ENCODE data around the gene XXYLT1. TPM values are rescaled to one million over a fixed set of nuclear protein-coding genes. Genes with fewer than 3 reads are reported as not detected.

The XXYLT1 gene
- total RNA-seq, 1 experiment from 2014 or later, result 53.9 TPM

GRCh38 chr3:195028877-195029606 is 241.9 kb downstream of the XXYLT1 start:
- H3K27ac ChIP-seq (ENCODE audit: low read depth, low read length, poor library complexity, severe bottlenecking), result no peak overlapping the region
- TF ChIP-seq EZH2 (IDR thresholded peaks at IDR 0.05; ENCODE audit: borderline replicate concordance, low read depth, low read length, poor library complexity, severe bottlenecking) (no peak), CTCF (conservative IDR thresholded peaks at IDR 0.05; ENCODE audit: low read depth, low read length) (no peak)
- H3K27me3 ChIP-seq (replicated peaks; ENCODE audit: insufficient read depth, low read depth, low read length, poor library complexity), result no peaks in the 10 kb centered on the region
- H3K9me3 ChIP-seq (ENCODE audit: low read depth, low read length, poor library complexity, severe bottlenecking), result no peaks in the 10 kb centered on the region
- intact Hi-C loops (cut with micrococcal nuclease; ENCODE audit: unreplicated experiment), result no loop called here
- no peak overlapping the region for H3K4me3 ChIP-seq (ENCODE audit: low read depth, low read length, poor library complexity, severe bottlenecking)
- peaks cover 17% of the 10 kb centered on the region for H3K4me1 ChIP-seq (ENCODE audit: insufficient read depth, low read length, poor library complexity, severe bottlenecking)
- H3K36me3 ChIP-seq (ENCODE audit: insufficient read depth, low read length, poor library complexity, severe bottlenecking), result no peaks in the 10 kb centered on the region
- ChIA-PET POLR2A (ENCODE audit: low non-redundant PET) (no interaction called here), CTCF (no interaction called here)
- no TSS peak for BruUV-seq (replicated peaks)
- no peak for DNase-seq (ENCODE audit: low spot score)

GRCh38 chr3:195025884-195026200 is 245.1 kb downstream of the XXYLT1 start:
- DNase-seq (ENCODE audit: low spot score), result no peak
- Histone ChIP-seq H3K27me3 (replicated peaks; ENCODE audit: insufficient read depth, low read depth, low read length, poor library complexity) (no peaks in the 10 kb centered on the region), H3K4me1 (ENCODE audit: insufficient read depth, low read length, poor library complexity, severe bottlenecking) (peaks cover 9% of the 10 kb centered on the region), H3K4me3 (ENCODE audit: low read depth, low read length, poor library complexity, severe bottlenecking) (no peak overlapping the region), H3K9me3 (ENCODE audit: low read depth, low read length, poor library complexity, severe bottlenecking) (no peaks in the 10 kb centered on the region), H3K36me3 (ENCODE audit: insufficient read depth, low read length, poor library complexity, severe bottlenecking) (no peaks in the 10 kb centered on the region), H3K27ac (ENCODE audit: low read depth, low read length, poor library complexity, severe bottlenecking) (no peak overlapping the region)
- ChIA-PET CTCF (no interaction called here), POLR2A (ENCODE audit: low non-redundant PET) (no interaction called here)
- intact Hi-C loops (cut with micrococcal nuclease; ENCODE audit: unreplicated experiment), result no loop called here
- BruUV-seq (replicated peaks), result no TSS peak
- TF ChIP-seq EZH2 (IDR thresholded peaks at IDR 0.05; ENCODE audit: borderline replicate concordance, low read depth, low read length, poor library complexity, severe bottlenecking) (no peak), CTCF (conservative IDR thresholded peaks at IDR 0.05; ENCODE audit: low read depth, low read length) (no peak)

GRCh38 chr3:195025056-195025883 is 245.7 kb downstream of the XXYLT1 start:
- POLR2A ChIA-PET (ENCODE audit: low non-redundant PET), result no interaction called here
- Histone ChIP-seq H3K4me1 (ENCODE audit: insufficient read depth, low read length, poor library complexity, severe bottlenecking) (peaks cover 3% of the 10 kb centered on the region), H3K36me3 (ENCODE audit: insufficient read depth, low read length, poor library complexity, severe bottlenecking) (no peaks in the 10 kb centered on the region), H3K9me3 (ENCODE audit: low read depth, low read length, poor library complexity, severe bottlenecking) (no peaks in the 10 kb centered on the region), H3K4me3 (ENCODE audit: low read depth, low read length, poor library complexity, severe bottlenecking) (no peak overlapping the region), H3K27me3 (replicated peaks; ENCODE audit: insufficient read depth, low read depth, low read length, poor library complexity) (no peaks in the 10 kb centered on the region), H3K27ac (ENCODE audit: low read depth, low read length, poor library complexity, severe bottlenecking) (no peak overlapping the region)
- DNase-seq (ENCODE audit: low spot score), result no peak
- CTCF ChIA-PET, result no interaction called here
- TF ChIP-seq EZH2 (IDR thresholded peaks at IDR 0.05; ENCODE audit: borderline replicate concordance, low read depth, low read length, poor library complexity, severe bottlenecking) (no peak), CTCF (conservative IDR thresholded peaks at IDR 0.05; ENCODE audit: low read depth, low read length) (no peak)
- intact Hi-C loops (cut with micrococcal nuclease; ENCODE audit: unreplicated experiment), result no loop called here
- no TSS peak for BruUV-seq (replicated peaks)
